ENCODE measurements around the gene EPHB1. TPM values are rescaled to one million over a fixed set of nuclear protein-coding genes. Genes with fewer than 3 reads are reported as not detected.
A peak's percentile ranks its signal among the peaks of the same experiment; 100 is the strongest.

EPHB1 gene
- total RNA-seq, 8 experiments from 2014 or later, result 0.31 to 21.1 (median 13.7) TPM; not detected in 1

DNA sequence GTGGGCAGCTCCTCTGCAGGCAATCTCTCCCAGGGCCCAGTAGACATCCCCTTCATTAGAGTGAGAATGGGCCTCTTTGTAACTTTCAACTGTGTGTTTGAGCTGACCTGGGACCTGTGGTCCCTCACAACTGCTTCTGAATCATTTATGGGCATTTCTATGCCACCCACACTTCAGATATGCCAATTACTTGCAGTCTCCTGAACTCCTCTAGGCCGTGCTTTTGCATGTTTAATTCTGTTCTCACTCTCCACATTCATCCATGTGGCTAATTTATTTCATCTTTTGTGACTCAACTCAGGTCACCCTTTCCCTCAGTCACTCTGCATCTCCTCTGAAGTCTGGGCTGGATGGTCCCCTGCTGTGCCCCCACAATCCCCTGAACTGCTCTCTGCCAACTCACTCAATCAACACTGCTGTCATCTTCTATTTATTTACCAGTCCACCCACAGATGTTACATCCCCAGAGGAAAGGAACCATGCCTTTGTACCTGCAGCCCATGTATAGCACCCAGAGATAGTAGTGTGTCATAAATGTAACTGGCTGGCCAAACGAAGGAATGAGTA, 364.7 kb downstream of the EPHB1 start:
- 0 to 20% (median 6%) methylated on average over 1 to 2 of the region's 2 CpGs; no CpG with 5 or more reads in 4 of the 10 experiments for WGBS, 10 experiments
- no peak overlapping the region for H3K4me3 ChIP-seq
- no peak overlapping the region for H3K27ac ChIP-seq
- peak in 7 of 8 experiments; percentile 16 to 95 (median 79) for ATAC-seq (replicated peaks in 6 of 8)
- peaks cover 31 to 33% of the 10 kb centered on the region in 2 donors for H3K4me1 ChIP-seq (replicated peaks in 1 of 2)
- in situ Hi-C loops (cut with MboI; ENCODE audit: low pct_unique_long_range_greater_than_20kb in 2 of 9, low sequenced_read_pairs in 9 of 9, unreplicated experiment in 9 of 9), result no loop called here

DNA sequence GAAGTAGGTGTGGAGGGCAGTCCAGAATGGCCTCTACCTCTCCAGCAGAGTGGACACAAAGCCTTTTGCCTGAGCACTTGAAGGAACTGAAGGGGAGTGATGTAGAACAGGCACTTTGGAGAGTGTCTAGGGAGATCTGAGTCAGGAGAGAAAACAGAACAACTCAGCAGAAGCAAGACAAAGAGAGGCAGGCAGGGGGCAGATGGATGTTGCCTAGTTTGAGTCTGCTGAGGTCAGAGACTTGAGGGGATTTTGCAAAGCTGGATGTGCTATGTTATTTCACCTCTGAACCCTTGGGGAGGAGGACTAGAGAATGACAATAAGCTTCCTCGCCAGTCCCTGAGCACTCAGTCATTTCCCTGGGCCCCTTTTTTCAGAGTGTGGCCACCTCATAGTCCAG, 366.4 kb downstream of the EPHB1 start:
- peak in 2 of 8 experiments; percentile 29 to 40 for ATAC-seq (replicated peaks in 6 of 8)
- in situ Hi-C loops (cut with MboI; ENCODE audit: low pct_unique_long_range_greater_than_20kb in 2 of 9, low sequenced_read_pairs in 9 of 9, unreplicated experiment in 9 of 9), result no loop called here
- 33 to 43% methylated on average over 1 of the region's 1 CpG; no CpG with 5 or more reads in 8 of the 10 experiments for WGBS, 10 experiments
- Histone ChIP-seq H3K4me3 (no peak overlapping the region), H3K27ac (no peak overlapping the region), H3K4me1 (replicated peaks in 1 of 2) (peaks cover 31 to 33% of the 10 kb centered on the region in 2 donors)

- 60 to 100% (median 91%) methylated on average over 1 to 5 of the region's 5 CpGs; no CpG with 5 or more reads in 2 of the 10 experiments for WGBS, 10 experiments
- no peak for ATAC-seq (replicated peaks in 6 of 8)
- Histone ChIP-seq H3K27ac (no peak overlapping the region), H3K4me3 (no peak overlapping the region), H3K4me1 (replicated peaks in 1 of 2) (peaks cover 23 to 26% of the 10 kb centered on the region in 2 donors)
- in situ Hi-C loops (cut with MboI; ENCODE audit: low pct_unique_long_range_greater_than_20kb in 2 of 9, low sequenced_read_pairs in 9 of 9, unreplicated experiment in 9 of 9), result no loop called here
These were observed 368.6 kb downstream of the EPHB1 start for GRCh38 chr3:135163701-135164100.

DNA sequence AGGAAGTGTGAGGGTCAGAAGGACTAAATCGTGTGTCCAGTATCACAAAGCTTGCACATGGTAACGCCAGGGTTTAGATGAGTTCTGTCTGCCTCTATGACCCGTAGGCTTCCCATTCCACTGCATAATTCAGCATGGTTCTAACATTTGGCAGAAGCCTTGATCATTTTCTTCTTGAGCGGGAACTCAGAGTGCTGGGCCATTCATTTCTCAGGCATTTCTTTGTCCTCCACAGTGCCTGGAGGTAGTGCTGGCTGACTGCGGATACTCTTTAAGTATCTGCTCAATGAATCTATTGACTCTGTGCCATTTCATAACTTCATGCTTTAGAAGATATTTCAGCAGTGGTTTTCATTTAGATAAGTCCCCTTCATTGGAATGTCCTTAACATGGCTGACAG, 370.2 kb downstream of the EPHB1 start:
- peaks cover 10 to 11% of the 10 kb centered on the region in 2 donors for H3K4me1 ChIP-seq (replicated peaks in 1 of 2)
- H3K4me3 ChIP-seq, result no peak overlapping the region
- 53 to 100% (median 79%) methylated on average over 1 to 5 of the region's 5 CpGs; no CpG with 5 or more reads in 1 of the 10 experiments for WGBS, 10 experiments
- in situ Hi-C loops (cut with MboI; ENCODE audit: low pct_unique_long_range_greater_than_20kb in 2 of 9, low sequenced_read_pairs in 9 of 9, unreplicated experiment in 9 of 9), result no loop called here
- no peak overlapping the region for H3K27ac ChIP-seq
- ATAC-seq (replicated peaks in 6 of 8), result no peak

- in situ Hi-C loops (cut with MboI; ENCODE audit: low pct_unique_long_range_greater_than_20kb in 2 of 9, low sequenced_read_pairs in 9 of 9, unreplicated experiment in 9 of 9), result no loop called here
- no peak for ATAC-seq (replicated peaks in 6 of 8)
- no peak overlapping the region for H3K27ac ChIP-seq
- H3K4me3 ChIP-seq, result no peak overlapping the region
- 20 to 92% (median 83%) methylated on average over 1 to 4 of the region's 4 CpGs; no CpG with 5 or more reads in 2 of the 10 experiments for WGBS, 10 experiments
- peaks cover 4 to 6% of the 10 kb centered on the region in 2 donors for H3K4me1 ChIP-seq (replicated peaks in 1 of 2)
These were observed 371.3 kb downstream of the EPHB1 start for GRCh38 chr3:135166266-135166825.

DNA sequence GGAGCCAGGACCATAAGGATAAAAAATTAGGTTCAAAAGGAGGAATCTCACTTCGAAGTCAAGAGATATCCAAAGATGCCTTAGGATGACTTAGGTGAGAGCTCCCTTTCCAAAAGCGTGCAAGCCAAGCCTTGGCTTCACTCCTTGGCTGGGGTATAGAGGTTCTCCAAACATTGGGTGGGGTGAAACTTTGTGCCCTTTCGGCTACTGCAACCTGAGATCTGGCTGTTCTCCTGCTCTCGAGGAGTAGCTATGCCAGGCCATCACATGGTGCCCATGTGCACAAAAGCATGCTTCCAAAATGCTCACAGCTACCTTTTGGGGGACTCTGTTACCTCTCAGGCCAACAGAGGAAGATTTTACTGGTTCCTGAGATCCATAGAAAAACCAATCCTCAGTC, 373.8 kb downstream of the EPHB1 start:
- in situ Hi-C loops (cut with MboI; ENCODE audit: low pct_unique_long_range_greater_than_20kb in 2 of 9, low sequenced_read_pairs in 9 of 9, unreplicated experiment in 9 of 9), result no loop called here
- ATAC-seq (replicated peaks in 6 of 8), result no peak
- no peak overlapping the region for H3K4me3 ChIP-seq
- H3K4me1 ChIP-seq (replicated peaks in 1 of 2), result no peaks in the 10 kb centered on the region
- WGBS, 10 experiments, result 20 to 97% (median 72%) methylated on average over 1 to 4 of the region's 4 CpGs; no CpG with 5 or more reads in 3 of the 10 experiments
- H3K27ac ChIP-seq, result no peak overlapping the region

DNA sequence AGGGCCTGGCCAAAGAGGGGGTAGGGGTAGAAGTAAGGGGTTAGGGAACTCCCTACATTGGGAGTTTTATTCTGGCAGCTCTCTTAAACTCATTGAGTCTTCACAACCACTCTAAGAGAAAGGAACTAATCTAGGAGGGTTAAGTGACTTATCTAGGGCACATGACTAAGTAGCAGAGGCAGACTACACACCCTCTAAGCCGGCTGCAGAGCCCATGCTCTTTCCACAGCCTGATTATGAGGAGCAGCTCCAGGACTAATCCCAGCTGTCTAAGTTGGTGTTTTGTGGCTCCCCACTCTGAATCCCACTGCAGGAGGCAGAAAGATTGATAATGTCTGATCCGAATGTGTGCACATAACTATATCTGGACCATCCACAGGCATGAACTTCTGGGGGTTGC, 374.6 kb downstream of the EPHB1 start:
- ATAC-seq (replicated peaks in 6 of 8), result peak in 1 of 8 experiments; percentile 41
- Histone ChIP-seq H3K4me3 (no peak overlapping the region), H3K27ac (no peak overlapping the region), H3K4me1 (replicated peaks in 1 of 2) (no peaks in the 10 kb centered on the region)
- WGBS, 10 experiments, result 20 to 100% (median 83%) methylated on average over 1 to 2 of the region's 2 CpGs; no CpG with 5 or more reads in 6 of the 10 experiments
- in situ Hi-C loops (cut with MboI; ENCODE audit: low pct_unique_long_range_greater_than_20kb in 2 of 9, low sequenced_read_pairs in 9 of 9, unreplicated experiment in 9 of 9), result no loop called here

- in situ Hi-C loops (cut with MboI; ENCODE audit: low pct_unique_long_range_greater_than_20kb in 2 of 9, low sequenced_read_pairs in 9 of 9, unreplicated experiment in 9 of 9), result no loop called here
- ATAC-seq (replicated peaks in 6 of 8), result no peak
- peaks cover 0 to 9% of the 10 kb centered on the region in 2 donors for H3K4me1 ChIP-seq (replicated peaks in 1 of 2)
- WGBS, 10 experiments, result 60 to 83% (median 60%) methylated on average over 1 of the region's 1 CpG; no CpG with 5 or more reads in 5 of the 10 experiments
- H3K27ac ChIP-seq, result no peak overlapping the region
- H3K4me3 ChIP-seq, result no peak overlapping the region
These were observed 375.7 kb downstream of the EPHB1 start for GRCh38 chr3:135170732-135171131.

DNA sequence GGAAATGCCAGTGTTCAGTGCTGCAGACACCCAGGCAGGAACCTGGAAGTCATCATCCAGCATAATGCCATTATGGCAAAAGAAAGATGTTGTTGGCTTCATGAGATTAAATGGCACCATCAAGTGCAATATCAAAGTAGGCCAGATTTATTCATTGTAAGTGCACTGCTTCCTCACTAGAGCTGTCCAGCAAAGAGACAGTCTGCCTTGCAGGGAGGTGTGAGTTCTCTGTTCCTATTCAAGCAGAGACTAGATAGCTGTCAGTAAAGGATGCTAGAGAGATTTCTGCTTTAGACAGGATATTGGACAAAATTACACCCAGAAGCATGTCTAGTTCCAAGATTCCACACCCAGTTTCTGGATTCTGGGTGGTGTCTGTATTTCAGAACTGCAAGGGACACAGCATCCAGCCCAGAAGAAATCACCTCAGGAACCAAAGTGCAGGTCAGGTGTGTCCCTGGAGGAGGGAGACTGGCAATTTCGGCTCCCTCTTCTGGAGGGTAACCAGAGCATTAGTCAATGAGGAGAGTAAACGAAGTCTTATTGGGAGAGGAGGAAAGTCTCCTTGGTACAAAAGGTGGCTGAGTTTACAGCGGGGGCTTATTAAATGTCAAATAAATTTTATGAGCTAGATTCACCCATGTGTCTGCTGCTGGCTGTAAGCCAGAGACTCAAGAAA, 377.3 kb downstream of the EPHB1 start:
- WGBS, 10 experiments, result 71 to 100% (median 89%) methylated on average over 1 to 3 of the region's 3 CpGs; no CpG with 5 or more reads in 2 of the 10 experiments
- Histone ChIP-seq H3K4me3 (no peak overlapping the region), H3K27ac (no peak overlapping the region), H3K4me1 (replicated peaks in 1 of 2) (peaks cover 7 to 17% of the 10 kb centered on the region in 2 donors)
- ATAC-seq (replicated peaks in 6 of 8), result no peak
- in situ Hi-C loops (cut with MboI; ENCODE audit: low pct_unique_long_range_greater_than_20kb in 2 of 9, low sequenced_read_pairs in 9 of 9, unreplicated experiment in 9 of 9), result no loop called here

- peak in 7 of 8 experiments; percentile 46 to 87 (median 84) for ATAC-seq (replicated peaks in 6 of 8)
- Histone ChIP-seq H3K27ac (peak overlapping the region in 1 of 2 donors; percentile 24), H3K4me1 (replicated peaks in 1 of 2) (peaks cover 7 to 25% of the 10 kb centered on the region in 2 donors), H3K4me3 (no peak overlapping the region)
- in situ Hi-C loops (cut with MboI; ENCODE audit: low pct_unique_long_range_greater_than_20kb in 2 of 9, low sequenced_read_pairs in 9 of 9, unreplicated experiment in 9 of 9), result no loop called here
- 0 to 100% (median 27%) methylated on average over 1 to 5 of the region's 5 CpGs for WGBS, 10 experiments
These were observed 380.7 kb downstream of the EPHB1 start for GRCh38 chr3:135175728-135176277.

DNA sequence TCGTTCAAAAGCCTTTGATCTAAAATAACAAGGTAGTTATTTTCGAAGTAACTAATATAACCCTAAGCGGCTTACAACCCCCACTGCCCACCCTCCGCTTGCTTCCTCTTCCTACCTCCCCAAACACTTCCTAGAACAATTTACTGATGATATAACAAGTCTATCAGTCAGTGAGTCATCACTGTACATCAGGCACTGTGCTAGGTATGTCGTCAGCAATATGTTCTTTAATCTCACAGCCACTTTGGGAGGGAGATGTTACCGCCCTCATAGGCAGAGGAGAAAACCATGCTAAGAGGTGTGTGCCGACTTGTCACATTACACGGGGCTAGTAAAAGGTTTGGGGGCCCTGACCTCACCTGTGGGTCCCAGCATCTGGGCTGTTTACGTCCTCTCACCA, 381.8 kb downstream of the EPHB1 start:
- peaks cover 11 to 36% of the 10 kb centered on the region in 2 donors for H3K4me1 ChIP-seq (replicated peaks in 1 of 2)
- WGBS, 10 experiments, result 87 to 100% (median 100%) methylated on average over 1 to 6 of the region's 9 CpGs; no CpG with 5 or more reads in 4 of the 10 experiments
- H3K4me3 ChIP-seq, result no peak overlapping the region
- in situ Hi-C loops (cut with MboI; ENCODE audit: low pct_unique_long_range_greater_than_20kb in 2 of 9, low sequenced_read_pairs in 9 of 9, unreplicated experiment in 9 of 9), result no loop called here
- no peak overlapping the region for H3K27ac ChIP-seq
- ATAC-seq (replicated peaks in 6 of 8), result no peak

DNA sequence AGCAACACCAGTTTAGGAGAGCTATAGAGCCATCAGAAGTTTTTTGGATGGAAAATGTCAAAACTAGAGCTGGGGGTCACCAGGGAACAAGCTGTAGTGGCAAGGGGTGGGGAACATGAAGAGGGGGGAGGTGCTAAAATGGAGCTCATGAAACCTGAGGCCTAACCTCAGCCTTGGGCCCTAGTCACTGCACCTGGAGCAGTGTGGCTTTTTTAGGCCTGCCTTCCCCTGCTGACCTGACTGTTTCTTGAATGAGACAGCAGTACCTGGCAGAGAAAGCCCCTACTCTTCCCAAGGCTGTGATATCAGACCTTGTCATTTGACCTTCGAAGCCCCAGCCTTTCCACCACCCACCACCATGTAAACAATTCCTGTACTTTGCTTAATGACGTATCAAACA, 383.5 kb downstream of the EPHB1 start:
- WGBS, 10 experiments, result 50 to 100% (median 85%) methylated on average over 1 to 2 of the region's 2 CpGs; no CpG with 5 or more reads in 2 of the 10 experiments
- in situ Hi-C loops (cut with MboI; ENCODE audit: low pct_unique_long_range_greater_than_20kb in 2 of 9, low sequenced_read_pairs in 9 of 9, unreplicated experiment in 9 of 9), result no loop called here
- no peak overlapping the region for H3K4me3 ChIP-seq

DNA sequence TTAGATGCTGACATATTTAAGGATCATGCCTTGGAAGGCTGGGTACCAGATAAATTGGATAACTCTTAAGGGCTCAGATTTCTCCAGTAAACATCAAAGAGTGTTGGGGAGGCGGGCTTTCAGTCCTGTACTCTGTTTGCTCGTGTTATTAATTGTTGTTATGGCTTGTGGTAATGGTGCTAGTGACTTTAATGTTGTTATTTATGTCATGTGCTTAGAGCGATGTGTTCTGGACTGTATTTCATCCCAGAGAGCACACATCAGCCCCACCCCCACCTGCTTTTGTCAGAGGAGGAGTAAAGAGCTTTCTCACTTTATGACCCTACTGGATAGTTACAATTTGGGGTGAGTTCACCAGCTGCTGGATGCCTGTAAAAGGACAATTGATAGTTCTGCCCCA, 386.3 kb downstream of the EPHB1 start:
- H3K27ac ChIP-seq, result no peak overlapping the region
- H3K4me1 ChIP-seq (replicated peaks in 1 of 2), result peaks cover 13 to 29% of the 10 kb centered on the region in 2 donors
- in situ Hi-C loops (cut with MboI; ENCODE audit: low pct_unique_long_range_greater_than_20kb in 2 of 9, low sequenced_read_pairs in 9 of 9, unreplicated experiment in 9 of 9), result no loop called here
- H3K4me3 ChIP-seq, result no peak overlapping the region
- ATAC-seq (replicated peaks in 6 of 8), result peak in 5 of 8 experiments; percentile 47 to 82 (median 56)
- WGBS, 10 experiments, result 0 to 94% (median 26%) methylated on average over 1 to 3 of the region's 3 CpGs; no CpG with 5 or more reads in 4 of the 10 experiments

More for the DNA sequence above, 383.5 kb downstream of the EPHB1 start:
- no peak for ATAC-seq (replicated peaks in 6 of 8)
- Histone ChIP-seq H3K27ac (no peak overlapping the region), H3K4me1 (replicated peaks in 1 of 2) (peaks cover 20 to 45% of the 10 kb centered on the region in 2 donors)

Data from motor neuron (in vitro differentiated cells).